Hepatocyte (in vitro differentiated cells): ENCODE data around the gene SDR42E1. TPM values are rescaled to one million over a fixed set of nuclear protein-coding genes. Genes with fewer than 3 reads are reported as not detected.

Experiments used
- DNase-seq: peaks from one replicate; pipeline ENCODE4 v3.0.0-alpha.2; 2016; ENCODE audit warnings: low spot score
- H2AFZ ChIP-seq: fragments of 200-600 bp; sonication (generic); 2 replicates; pipeline ENCODE4 v1.6.0; 2016; ENCODE audit warnings: antibody characterized with exemption, mild to moderate bottlenecking
- H3K27ac ChIP-seq: fragments of 200-600 bp; sonication (generic); 2 replicates; pipeline ENCODE4 v1.5.1; 2016; ENCODE audit warnings: mild to moderate bottlenecking
- H3K27me3 ChIP-seq: fragments of 200-600 bp; sonication (generic); 2 replicates; pipeline ENCODE4 v1.6.1; 2016
- H3K36me3 ChIP-seq: fragments of 200-600 bp; sonication (generic); replicated peaks from 2 replicates; pipeline ENCODE4 v1.5.1; 2016; ENCODE audit warnings: low read depth; ENCODE audit not compliant: insufficient read depth
- H3K4me1 ChIP-seq: fragments of 200-600 bp; sonication (generic); 2 replicates; pipeline ENCODE4 v1.5.1; 2016; ENCODE audit warnings: mild to moderate bottlenecking, moderate library complexity; ENCODE audit not compliant: insufficient read depth
- H3K4me2 ChIP-seq: fragments of 200-600 bp; sonication (generic); 2 replicates; pipeline ENCODE4 v1.6.0; 2016
- H3K4me3 ChIP-seq: fragments of 200-600 bp; sonication (generic); 2 replicates; pipeline ENCODE4 v1.5.1; 2016; ENCODE audit warnings: mild to moderate bottlenecking
- H3K79me2 ChIP-seq: fragments of 200-600 bp; sonication (generic); 2 replicates; pipeline ENCODE4 v1.6.0; 2017; ENCODE audit warnings: mild to moderate bottlenecking
- H3K9me2 ChIP-seq: fragments of 200-600 bp; sonication (generic); replicated peaks from 2 replicates; pipeline ENCODE4 v1.6.0; 2017; ENCODE audit warnings: mild to moderate bottlenecking; ENCODE audit not compliant: insufficient read depth
- H3K9me3 ChIP-seq: fragments of 200-600 bp; sonication (generic); 2 replicates; pipeline ENCODE4 v1.5.1; 2016; ENCODE audit warnings: low read depth, mild to moderate bottlenecking
- H4K20me1 ChIP-seq: fragments of 200-600 bp; sonication (generic); 2 replicates; pipeline ENCODE4 v1.6.0; 2016; ENCODE audit warnings: mild to moderate bottlenecking; ENCODE audit not compliant: insufficient read depth, poor library complexity, severe bottlenecking
- EZH2 ChIP-seq: fragments of 200-600 bp; sonication (generic); IDR thresholded peaks from 2 replicates; pipeline ENCODE4 v1.6.1; 2016; ENCODE audit warnings: antibody characterized with exemption, mild to moderate bottlenecking, borderline replicate concordance
- EZH2phosphoT487 ChIP-seq: fragments of 200-600 bp; sonication (generic); IDR thresholded peaks from one replicate; pipeline ENCODE4 v1.6.1; 2018; ENCODE audit warnings: antibody characterized with exemption, mild to moderate bottlenecking, low read depth, moderate library complexity; ENCODE audit not compliant: unreplicated experiment, severe bottlenecking
- WGBS: methylation state at CpG from one replicate; pipeline ENCODE4 v1.1.6; 2016; ENCODE audit warnings: low lambda C conversion rate; ENCODE audit errors: missing lambda C conversion rate; 5-methylcytosine and 5-hydroxymethylcytosine counted together
- polyA plus RNA-seq: library from polyadenylated mRNA; unstranded; fragments of >200 nt; fragmentation: Nextera tagmentation; extraction: Ambion mirVana; gene quantifications from 2 replicates; pipeline ENCODE4 v1.2.1, GENCODE V29; 2016
- total RNA-seq: library from RNA; depleted of rRNA; stranded (reverse); fragments of >200 nt; gene quantifications from 2 replicates; pipeline ENCODE4 v1.2.3, GENCODE V29; 2014
- TF ChIP-seq, protein P1 (sequence below): fragments of 200-600 bp; sonication (generic); IDR thresholded peaks from 2 replicates; pipeline ENCODE4 v1.5.1; 2016; ENCODE audit warnings: antibody characterized with exemption, mild to moderate bottlenecking; ENCODE audit not compliant: poor library complexity

SDR42E1 gene
- total and polyA plus RNA-seq, 2 experiments from 2014 or later: 0.04 TPM; not detected in 1

DNA sequence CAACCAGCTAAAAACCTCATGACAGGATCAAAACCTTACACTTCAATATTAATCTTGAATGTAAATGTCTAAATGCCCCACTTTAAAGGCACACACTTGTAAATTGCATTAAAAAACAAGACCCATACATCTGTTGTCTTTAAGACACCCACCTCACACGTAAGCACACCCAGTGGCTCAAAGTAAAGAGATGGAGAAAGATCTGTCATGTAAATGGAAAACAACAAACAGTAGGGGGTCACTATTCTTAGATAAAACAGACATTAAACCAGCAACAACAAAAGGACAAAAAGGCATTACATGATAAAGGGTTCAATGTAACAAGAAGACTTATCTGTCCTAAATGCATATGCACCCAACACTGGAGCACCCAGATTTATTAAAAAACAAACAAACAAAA lies 35.6 kb downstream of the SDR42E1 start:
- TF ChIP-seq EZH2 (no peak), EZH2phosphoT487 (no peak)
- TF ChIP-seq, protein P1, sequence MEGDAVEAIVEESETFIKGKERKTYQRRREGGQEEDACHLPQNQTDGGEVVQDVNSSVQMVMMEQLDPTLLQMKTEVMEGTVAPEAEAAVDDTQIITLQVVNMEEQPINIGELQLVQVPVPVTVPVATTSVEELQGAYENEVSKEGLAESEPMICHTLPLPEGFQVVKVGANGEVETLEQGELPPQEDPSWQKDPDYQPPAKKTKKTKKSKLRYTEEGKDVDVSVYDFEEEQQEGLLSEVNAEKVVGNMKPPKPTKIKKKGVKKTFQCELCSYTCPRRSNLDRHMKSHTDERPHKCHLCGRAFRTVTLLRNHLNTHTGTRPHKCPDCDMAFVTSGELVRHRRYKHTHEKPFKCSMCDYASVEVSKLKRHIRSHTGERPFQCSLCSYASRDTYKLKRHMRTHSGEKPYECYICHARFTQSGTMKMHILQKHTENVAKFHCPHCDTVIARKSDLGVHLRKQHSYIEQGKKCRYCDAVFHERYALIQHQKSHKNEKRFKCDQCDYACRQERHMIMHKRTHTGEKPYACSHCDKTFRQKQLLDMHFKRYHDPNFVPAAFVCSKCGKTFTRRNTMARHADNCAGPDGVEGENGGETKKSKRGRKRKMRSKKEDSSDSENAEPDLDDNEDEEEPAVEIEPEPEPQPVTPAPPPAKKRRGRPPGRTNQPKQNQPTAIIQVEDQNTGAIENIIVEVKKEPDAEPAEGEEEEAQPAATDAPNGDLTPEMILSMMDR: no peak
- Histone ChIP-seq H3K9me2 (no peaks in the 10 kb centered on the region), H3K4me3 (no peak overlapping the region), H3K9me3 (peaks cover 7% of the 10 kb centered on the region), H2AFZ (no peak overlapping the region), H3K79me2 (no peaks in the 10 kb centered on the region), H3K36me3 (no peaks in the 10 kb centered on the region), H3K27me3 (no peaks in the 10 kb centered on the region), H4K20me1 (no peaks in the 10 kb centered on the region), H3K4me2 (no peak overlapping the region), H3K27ac (no peak overlapping the region), H3K4me1 (no peaks in the 10 kb centered on the region)
- 31% methylated on average over 1 of the region's 1 CpG for WGBS
- DNase-seq: no peak

DNA sequence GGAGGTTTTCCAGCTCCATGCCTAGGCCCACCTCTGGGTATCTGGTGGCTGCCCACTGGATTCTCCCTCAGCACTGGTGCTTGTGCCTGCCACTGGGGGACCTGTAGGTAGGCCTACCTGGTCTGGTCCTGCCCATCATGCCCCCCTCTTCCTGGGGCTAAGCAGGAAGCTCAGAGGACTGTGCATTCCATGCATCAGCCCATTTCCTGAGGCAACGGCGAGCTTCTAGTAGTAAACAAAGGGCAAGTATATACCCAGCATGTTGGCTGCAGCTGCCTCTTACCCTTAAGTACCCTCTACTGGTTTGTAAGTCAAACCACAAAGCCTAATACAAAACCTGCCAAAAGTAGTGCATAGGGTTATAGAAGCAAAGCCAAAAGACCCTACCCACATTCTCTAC lies 37.5 kb downstream of the SDR42E1 start:
- Histone ChIP-seq H2AFZ (no peak overlapping the region), H3K79me2 (no peaks in the 10 kb centered on the region), H4K20me1 (no peaks in the 10 kb centered on the region), H3K27ac (no peak overlapping the region), H3K4me2 (no peak overlapping the region), H3K4me1 (no peaks in the 10 kb centered on the region), H3K9me3 (peaks cover 7% of the 10 kb centered on the region), H3K36me3 (no peaks in the 10 kb centered on the region), H3K27me3 (no peaks in the 10 kb centered on the region), H3K9me2 (no peaks in the 10 kb centered on the region), H3K4me3 (no peak overlapping the region)
- TF ChIP-seq, protein P1: no peak
- TF ChIP-seq EZH2phosphoT487 (no peak), EZH2 (no peak)
- whole genome bisulfite sequencing: 74% methylated on average over 2 of the region's 2 CpGs
- no peak for DNase-seq

DNA sequence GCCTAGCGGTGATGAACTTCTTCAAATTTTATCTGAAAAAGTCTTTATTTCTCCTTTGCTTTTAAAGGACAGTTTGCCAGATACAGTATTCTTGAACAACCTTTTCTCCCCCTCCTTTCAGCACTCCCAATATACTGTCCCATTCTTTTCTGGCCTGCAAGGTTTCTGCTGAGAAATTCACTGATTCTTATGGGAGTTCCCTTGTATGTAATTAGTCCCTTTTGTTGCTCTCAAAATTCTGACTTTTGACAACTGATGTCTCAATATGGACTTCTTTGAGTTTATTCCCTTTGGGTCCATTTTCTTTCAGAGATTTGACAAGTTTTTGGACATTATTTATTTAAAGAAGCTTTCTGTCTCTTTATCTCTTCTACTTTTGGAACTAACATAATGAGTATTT lies 39.4 kb downstream of the SDR42E1 start:
- Histone ChIP-seq H3K79me2 (no peaks in the 10 kb centered on the region), H2AFZ (no peak overlapping the region), H3K9me2 (no peaks in the 10 kb centered on the region), H4K20me1 (no peaks in the 10 kb centered on the region), H3K27me3 (no peaks in the 10 kb centered on the region), H3K4me2 (no peak overlapping the region), H3K9me3 (peaks cover 7% of the 10 kb centered on the region), H3K4me3 (no peak overlapping the region), H3K27ac (no peak overlapping the region), H3K36me3 (no peaks in the 10 kb centered on the region), H3K4me1 (no peaks in the 10 kb centered on the region)
- TF ChIP-seq EZH2phosphoT487 (no peak), EZH2 (no peak)
- TF ChIP-seq, protein P1: no peak
- DNase-seq: no peak
- WGBS: 100% methylated on average over 1 of the region's 1 CpG

DNA sequence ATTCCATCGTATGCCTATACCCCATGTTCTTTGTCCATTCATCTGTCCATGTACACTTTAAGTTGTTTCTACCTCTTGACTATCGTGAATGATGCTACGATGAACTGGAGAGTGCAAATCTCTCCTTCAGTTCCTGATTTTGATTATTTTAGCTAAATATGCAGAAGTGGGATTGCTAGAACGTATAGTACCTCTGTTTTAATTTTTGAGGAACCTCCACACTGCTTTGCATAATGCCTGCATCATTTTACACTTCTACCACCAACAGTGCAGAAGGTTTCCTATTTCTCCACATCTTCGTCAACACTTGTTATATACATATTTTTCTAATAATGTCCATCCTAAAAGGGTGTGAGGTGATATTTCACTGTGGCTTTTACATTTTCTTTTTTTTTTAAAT lies 43.9 kb downstream of the SDR42E1 start:
- no peaks in the 10 kb centered on the region for H3K79me2 ChIP-seq
- no peak overlapping the region for H3K27ac ChIP-seq
- no peaks in the 10 kb centered on the region for H3K27me3 ChIP-seq
- no peak for DNase-seq
- H3K9me2 ChIP-seq: no peaks in the 10 kb centered on the region
- H2AFZ ChIP-seq: no peak overlapping the region
- no peak overlapping the region for H3K4me2 ChIP-seq
- H3K4me1 ChIP-seq: no peaks in the 10 kb centered on the region
- TF ChIP-seq EZH2phosphoT487 (no peak), EZH2 (no peak)
- TF ChIP-seq, protein P1: no peak
- WGBS: 89% methylated on average over 5 of the region's 5 CpGs
- no peaks in the 10 kb centered on the region for H4K20me1 ChIP-seq
- no peak overlapping the region for H3K4me3 ChIP-seq
- peaks cover 7% of the 10 kb centered on the region for H3K9me3 ChIP-seq
- no peaks in the 10 kb centered on the region for H3K36me3 ChIP-seq
